Cardiac fibroblast (primary cell): ENCODE results near the gene ZDHHC9.

ENCODE experiments used
- DNase-seq, 2 donors: peaks; one replicate each; pipeline versions ENCODE4 v3.0.0 to v3.0.0-alpha.2; 2010; ENCODE audit warnings: low read depth in 2 of 2
- H3K4me3 ChIP-seq, 2 donors: replicated peaks in 1 of 2; 1 replicate in 1 of 2; 2 replicates in 1 of 2; pipeline ENCODE4 v1.5.1; 2011; ENCODE audit warnings: low read depth in 2 of 2, low read length in 2 of 2, mild to moderate bottlenecking in 2 of 2, moderate library complexity in 1 of 2
- CTCF ChIP-seq: IDR thresholded peaks from one replicate; pipeline ENCODE4 v1.5.1; 2011; ENCODE audit warnings: low read depth, mild to moderate bottlenecking, low read length, inconsistent platforms

ZDHHC9 gene

GRCh38 chrX:129793604-129794191 lies 50.0 kb downstream of the ZDHHC9 start:
- no peak overlapping the region for H3K4me3 ChIP-seq
- no peak for DNase-seq
- no peak for TF ChIP-seq CTCF

GRCh38 chrX:129792586-129793291 lies 50.9 kb downstream of the ZDHHC9 start:
- DNase-seq: no peak
- no peak for TF ChIP-seq CTCF
- H3K4me3 ChIP-seq: no peak overlapping the region

- no peak overlapping the region for H3K4me3 ChIP-seq
- TF ChIP-seq CTCF: no peak
- DNase-seq: no peak
Measured at GRCh38 chrX:129791961-129792570, 51.6 kb downstream of the ZDHHC9 start.

- no peak overlapping the region for H3K4me3 ChIP-seq
- no peak for DNase-seq
- no peak for TF ChIP-seq CTCF
Measured at GRCh38 chrX:129791336-129791735, 52.4 kb downstream of the ZDHHC9 start.

- no peak for DNase-seq
- no peak overlapping the region for H3K4me3 ChIP-seq
- TF ChIP-seq CTCF: no peak
Measured at GRCh38 chrX:129790808-129791207, 52.9 kb downstream of the ZDHHC9 start.

- H3K4me3 ChIP-seq: no peak overlapping the region
- no peak for TF ChIP-seq CTCF
- DNase-seq: no peak
Measured at GRCh38 chrX:129790146-129790545, 53.5 kb downstream of the ZDHHC9 start.
